Hematopoietic multipotent progenitor cell treated with erythropoietin and hydrocortisone succinate and interleukin-3 and kit ligand, for 6 days (in vitro differentiated cells): Measurements from ENCODE around the gene UNC5A.
A peak's percentile ranks its signal among the peaks of the same experiment; 100 is the strongest.

Experiments used
- DNase-seq: peaks from one replicate; pipeline ENCODE4 v3.0.0-alpha.2; 2015

Gene UNC5A

DNA sequence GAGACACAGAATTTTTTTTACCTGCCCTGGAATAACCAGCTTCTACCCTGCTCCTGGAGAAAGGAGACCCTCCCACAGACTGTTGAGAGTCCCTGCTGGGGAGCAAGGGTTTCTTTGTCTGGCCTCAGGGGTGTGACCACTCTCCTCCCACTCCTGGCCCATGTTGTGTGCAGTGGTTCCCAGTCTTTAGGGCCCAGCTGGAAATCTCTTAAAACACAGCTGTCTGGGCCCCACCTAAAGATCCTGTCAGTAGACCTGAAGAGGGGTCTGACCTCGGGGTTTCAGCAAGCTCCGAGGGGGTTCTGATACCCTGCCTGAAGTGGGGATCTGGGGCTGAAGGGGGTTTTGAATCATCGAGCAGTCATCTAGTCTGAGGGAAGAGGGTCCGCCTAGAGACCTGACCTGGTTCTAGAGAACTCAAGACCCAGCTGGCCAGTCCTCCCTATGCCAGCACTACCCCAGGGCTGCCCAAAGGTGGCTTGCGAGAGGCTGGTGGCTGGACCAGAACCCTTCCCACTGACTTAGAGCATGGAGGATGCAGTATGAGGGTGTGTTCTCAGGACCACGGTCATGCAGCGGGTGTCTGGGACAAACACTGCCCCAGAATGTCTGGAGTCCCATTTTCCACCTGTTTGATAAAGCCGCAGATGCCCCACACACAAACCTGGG is 8.1 kb upstream of the UNC5A start:
- DNase-seq: no peak

DNA sequence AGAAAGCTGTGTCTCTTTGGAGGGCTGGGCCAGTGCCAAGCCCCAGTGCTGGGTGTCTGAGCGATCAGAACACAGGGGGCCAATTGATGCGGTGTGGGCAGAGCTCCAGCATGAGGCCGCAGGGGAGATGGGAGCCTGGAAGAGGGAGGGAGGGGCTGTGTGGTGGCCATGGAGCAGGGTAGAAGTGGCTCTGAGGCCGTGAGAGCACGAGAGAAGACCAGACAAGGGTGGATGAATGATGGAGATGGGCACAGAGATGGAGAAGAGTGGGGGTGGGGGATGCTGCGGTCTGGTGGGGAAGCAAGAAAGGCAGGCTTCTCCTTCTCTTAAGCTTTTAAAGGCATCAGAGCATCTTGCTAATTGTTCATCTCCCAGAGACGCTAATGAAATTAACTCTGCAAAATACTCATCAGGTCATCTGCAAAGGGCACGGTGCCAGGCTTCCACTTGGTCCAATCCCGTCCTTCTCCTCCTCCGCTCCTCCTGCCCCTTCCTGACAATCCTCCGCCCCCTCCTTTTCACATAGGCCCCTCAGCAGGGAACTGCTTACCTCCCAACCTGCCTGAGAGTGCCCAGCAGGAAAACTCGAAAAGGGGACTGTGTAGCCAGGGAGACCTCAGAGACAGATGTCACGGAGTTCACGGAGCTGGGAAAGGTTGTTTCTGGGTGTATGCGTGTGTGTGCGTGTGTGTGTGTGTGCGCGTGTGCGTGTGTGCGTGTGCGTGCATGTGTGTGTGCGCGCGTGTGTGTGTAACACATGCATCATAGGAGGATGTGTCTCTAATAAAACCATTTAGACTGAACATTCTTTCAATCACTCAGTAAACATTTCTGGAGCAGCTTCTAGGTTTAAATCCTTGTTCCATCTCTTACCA is 7.1 kb upstream of the UNC5A start:
- no peak for DNase-seq

DNA sequence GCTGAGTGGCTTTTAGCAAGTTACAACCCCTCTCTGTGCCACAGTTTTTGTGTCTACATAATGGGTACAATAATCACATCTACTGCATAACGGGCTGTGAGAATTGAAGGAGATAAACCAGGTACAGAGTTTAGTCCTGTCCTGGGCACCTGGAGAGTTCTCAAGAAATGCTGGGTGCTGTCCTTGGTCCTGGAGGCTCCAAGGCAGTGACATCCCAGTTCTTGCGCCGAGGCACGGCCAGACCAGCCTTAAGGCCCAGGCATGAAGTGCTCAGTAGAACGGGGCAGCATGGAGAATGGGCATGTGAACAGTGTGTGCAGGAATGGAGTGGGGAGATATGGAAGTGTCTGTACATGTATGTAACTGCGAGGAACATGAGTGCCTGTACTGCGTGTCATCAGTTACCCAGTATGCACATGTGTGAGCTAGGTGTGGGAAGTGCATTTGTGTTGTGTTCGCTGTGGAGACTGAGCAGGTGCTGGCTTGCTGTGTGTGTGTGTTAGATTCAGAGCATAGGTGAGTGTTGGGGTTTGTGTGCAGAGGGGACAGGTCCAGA is 6.3 kb upstream of the UNC5A start:
- peak; percentile 61 for DNase-seq

DNA sequence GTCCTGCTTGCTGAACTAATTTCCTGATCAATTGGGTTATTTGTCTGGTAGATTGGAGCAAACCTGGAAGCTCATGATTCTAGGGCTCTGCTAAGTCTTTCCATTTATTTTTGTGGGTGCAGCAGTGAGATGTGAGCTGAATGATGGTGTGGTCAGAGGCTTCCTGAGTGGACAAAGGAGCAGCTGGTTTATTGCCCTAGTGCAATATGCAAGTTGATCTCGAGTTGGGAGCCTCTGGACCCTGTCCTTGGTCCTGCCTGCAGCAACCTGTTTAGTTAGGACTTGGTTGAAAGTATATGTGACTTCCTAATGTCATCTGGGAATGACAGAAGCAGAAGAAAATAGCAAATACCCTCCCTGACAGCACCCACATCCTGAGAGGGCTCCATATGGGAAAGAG is 4.2 kb upstream of the UNC5A start:
- no peak for DNase-seq

DNA sequence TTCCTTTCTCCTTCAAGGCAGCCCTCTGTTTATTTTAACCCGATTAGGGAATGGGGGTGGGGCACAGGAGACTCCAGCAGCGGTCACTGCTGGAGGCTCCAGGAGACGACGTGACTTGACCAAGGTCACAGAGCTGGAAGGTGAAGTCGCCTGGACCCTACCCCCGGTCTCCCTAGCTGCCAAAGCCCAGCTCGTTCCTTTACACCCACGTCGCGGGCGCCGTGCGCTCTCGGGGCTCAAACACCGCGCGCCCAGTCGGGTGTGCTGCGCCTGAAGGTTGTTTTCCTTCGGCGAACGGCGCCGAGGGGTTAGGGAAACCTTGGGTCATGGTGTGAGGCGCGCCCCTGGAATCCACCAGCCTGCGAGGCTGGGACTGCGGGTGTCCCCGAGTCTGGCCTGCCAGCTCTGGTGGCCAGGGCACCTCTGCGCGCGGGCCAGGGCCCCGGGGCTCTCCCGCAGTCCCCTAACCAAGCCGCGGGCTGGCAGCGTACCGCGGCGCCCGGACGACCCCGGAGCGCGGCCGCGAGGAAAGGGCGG is 747 bp upstream of the UNC5A start:
- DNase-seq: no peak

DNA sequence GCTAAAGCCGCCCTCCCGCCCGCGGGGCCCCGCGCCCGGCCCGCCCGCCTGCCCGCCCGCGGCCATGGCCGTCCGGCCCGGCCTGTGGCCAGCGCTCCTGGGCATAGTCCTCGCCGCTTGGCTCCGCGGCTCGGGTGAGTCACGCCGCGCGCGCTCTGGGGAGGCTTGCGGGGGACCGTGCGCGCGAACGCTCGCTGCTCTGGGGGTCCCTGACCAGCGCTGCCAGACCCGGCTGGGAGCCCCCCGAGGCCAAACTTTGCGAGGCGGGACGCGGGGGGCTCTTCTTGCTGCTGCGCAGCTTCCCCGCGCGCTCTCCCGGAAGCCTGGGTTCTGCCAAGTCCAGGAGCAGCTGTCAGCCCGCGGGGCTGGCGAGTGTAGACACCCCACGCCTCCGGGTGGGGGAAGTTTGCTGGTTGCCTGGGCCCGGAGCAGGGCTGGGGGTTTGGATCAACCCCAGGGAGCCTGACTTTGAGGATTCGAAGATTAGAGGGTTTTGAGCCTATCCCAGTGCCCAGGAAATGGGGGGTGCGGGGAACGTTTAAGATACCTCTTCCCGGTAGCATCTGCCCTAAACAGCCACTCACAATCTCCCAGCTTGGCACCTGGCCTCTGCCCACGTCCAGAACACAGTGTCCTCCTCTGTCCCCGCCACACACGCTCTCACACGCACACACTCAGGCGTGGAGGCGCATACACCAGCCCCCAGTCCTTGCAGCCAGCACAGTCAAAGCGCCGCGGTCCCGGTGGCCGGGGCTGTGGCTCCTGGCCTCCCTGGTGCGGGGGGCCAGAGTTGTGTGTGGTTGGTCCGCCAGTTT is 535 bp downstream of the UNC5A start:
- no peak for DNase-seq

DNA sequence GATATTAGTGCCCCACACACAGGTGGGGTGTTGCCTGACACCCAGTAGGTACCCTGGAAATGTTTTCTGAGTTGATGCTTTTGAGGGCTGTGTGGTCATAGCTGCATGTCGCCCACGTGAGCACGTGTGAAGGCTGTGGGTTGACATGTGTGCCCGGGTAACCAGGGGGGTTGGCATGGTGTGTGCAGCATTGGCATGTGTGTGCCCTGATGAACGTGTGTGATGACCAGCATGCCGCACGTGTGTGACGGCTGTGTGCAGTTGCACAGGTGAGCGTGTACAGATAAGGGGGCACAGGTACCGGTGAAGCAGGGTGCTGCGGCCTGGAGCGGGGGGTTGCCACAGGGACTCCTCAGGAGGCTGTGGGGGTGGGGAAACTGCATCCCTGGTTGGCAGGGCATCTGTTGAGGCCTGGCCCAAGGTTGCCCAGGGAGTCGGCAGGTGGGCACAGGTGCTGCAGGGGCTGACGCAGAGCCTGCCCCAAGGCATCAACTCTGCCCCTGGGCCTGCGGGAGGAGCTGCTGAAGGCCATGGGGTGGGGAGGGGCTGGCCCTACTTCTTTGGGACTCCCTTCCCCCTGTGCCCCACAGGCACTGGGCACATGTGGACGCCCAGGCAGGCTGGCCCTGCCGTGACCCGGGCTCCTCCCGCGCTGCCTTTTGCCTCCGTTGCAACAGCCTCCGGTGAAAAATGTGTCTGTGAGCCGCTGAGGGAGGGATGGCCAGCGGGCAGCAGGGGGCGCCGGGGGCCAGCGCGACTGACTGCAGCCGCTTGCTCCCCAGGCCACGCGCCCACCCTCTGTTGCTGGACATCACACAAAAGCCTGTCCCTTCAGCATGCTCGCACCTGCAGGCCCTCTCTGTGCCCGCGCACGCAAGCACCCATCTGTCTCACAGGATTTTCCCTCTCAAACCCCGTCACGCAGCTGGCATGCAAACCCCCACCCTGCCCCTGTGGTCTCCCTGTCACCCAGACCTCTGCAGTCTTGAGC is 2.2 kb downstream of the UNC5A start:
- DNase-seq: peak; percentile 59

DNA sequence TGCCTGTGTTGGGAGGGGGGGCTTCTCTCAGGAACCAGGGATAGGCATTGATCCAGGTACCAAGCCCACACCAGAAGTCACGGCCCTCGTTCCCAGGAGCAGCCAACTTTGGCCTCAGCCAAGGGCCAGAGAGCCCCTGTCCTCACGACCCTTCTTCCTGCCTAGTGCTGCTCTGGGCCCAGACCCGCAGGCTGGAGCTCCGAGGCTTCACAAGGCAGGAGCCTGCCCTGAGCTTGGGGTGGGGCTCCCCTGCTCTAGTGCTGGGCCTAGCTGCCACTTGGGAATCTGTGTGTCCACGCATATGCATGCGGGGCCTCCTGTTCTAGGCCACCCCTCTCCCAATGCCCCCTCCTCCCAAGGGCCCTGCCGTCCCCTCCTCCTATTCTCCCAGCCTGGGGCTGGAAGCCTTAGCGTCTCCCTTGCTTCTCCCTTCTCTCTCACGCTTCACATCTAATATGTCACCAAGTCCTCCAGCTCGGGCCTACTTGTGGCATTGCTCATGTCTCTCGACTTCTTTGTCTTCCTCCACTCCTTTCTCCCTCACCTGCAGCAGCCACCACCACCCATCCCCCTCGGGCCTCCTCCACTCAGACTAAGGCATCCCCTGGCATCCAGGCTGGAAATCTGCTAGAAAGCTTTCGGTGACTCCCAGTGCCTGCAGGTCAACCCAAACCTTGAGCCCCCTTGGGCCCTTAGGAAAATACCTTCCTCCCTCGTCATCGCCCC is 3.4 kb downstream of the UNC5A start:
- DNase-seq: no peak

DNA sequence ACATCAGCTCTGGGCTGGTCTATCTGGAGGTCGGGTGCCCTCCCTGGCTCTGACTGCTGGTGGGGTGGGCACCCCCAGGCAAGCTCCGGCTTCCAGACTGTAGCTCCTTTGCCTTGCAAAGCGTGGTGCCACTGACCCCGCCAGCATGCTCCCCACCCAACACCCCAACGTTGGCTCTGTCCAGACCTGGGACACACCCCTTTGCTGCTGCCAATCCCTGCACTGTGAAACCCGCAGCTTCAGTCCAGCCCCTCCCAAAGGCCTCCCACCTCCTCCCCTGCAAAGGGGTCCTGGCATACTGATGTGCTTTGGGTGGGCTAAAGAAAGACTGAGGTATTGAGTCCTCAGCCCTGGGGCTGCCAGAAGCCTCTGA is 3.9 kb downstream of the UNC5A start:
- DNase-seq: no peak

DNA sequence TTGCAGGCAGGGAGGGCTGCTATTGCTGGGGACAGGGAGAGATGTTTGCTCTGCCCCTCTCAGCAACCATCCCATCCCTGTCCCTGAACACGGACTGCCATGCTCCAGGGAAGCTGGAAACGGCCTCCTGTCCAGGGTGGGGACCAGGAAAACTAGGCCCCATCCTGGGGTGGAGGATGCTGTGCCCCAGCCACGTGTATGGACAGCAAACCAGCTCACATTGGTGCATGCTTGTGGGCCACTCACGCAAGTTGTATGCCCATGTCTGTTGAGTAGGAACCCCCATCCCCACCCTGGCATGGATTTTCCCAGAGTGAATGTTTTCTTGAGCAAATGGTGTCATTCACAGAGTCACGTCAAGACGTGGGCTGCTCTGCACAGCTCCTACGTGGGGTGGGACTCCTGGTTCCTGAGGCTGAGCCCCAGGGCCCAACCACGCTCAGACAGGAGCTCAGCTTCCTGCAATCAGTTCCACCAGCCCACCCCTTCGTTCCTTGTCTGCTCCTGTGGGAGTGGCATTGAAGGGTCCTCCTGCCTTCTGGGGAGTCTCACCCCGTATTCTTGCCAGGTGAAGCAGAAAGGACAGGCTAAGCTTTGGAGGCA is 4.6 kb downstream of the UNC5A start:
- no peak for DNase-seq

DNA sequence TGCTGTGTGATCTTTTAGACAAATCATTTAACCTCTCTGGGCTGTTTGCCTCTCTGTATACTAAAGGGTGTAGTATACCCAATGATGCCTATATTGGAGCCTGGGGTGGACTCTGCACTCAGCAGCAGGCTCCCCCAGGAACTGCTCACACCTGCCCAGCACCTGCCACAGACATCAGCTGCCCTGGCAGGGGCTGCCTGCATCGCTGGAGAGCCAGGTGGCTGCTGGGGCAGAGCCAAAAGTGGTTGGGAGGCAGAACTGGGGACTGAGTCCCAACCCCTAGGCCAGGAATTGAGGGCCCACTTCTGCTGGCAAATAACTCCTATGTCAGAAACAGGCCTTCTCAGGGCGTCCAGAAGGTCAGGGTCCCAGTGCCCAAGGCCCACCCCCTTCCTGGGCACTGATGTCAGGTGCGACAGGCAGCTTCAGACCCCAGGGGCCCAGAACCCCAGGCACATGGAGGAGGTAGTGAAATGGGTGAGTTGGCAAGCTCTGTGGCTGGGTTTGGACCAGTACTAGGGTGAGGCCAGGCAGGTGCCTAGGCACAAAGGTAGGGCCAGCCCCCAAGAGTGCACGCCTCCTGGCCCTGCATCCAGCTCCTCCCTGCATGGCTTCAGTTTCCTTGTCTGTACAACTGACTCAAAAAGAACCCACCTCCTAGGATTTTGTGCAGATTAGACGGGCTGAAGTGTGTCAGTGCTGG is 5.8 kb downstream of the UNC5A start:
- no peak for DNase-seq

DNA sequence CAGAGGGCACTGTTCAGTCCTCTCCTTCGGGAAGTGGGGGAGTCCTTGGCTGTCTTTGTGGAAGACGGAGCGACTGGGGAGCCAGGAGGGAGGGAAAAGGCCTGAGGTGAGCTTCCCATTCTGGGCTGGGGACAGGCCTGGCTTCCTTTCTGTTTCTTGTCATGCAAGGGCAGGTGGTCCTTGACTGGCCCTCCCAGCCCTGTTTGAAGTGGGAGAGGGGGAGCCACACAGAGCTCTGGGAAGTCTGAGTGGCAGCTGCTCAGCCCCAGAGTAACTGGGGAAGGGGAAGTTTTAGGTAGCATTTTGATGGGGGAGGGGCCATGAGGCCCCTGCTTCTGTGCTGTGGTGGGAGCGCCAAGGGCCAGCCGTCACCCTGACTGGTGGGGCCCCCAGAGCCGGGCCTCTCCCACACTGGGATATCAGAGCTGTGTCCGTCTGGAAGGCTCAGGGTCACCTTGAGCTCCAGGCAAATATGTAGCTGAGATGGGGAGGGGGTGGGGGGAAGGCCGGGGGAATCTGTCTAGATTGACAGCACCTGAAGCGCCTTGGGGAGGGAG is 6.5 kb downstream of the UNC5A start:
- DNase-seq: no peak

DNA sequence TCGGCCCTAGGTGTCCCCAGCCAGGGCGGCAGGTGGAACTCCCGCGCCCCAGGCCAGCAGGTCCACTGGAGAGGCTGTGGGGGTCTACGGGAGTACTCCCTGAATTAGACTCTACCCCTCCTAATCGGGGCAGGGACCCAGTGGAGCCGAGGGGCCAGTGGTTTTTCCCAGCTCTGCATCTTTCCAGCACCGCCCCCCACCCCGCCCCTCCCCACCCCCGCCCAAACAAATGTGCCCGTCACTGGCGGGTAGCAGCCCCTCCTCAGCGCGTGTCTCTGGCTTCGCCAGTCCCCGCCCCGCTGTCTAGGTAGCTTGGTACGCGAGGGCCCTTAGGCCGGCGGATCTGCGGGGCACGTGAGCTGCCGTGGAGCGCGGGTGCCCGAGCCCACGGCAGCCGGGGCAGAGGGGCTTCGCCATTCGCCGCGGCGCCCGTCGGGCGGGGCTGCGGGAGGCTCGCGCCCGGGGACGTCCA is 7.0 kb downstream of the UNC5A start:
- DNase-seq: no peak

DNA sequence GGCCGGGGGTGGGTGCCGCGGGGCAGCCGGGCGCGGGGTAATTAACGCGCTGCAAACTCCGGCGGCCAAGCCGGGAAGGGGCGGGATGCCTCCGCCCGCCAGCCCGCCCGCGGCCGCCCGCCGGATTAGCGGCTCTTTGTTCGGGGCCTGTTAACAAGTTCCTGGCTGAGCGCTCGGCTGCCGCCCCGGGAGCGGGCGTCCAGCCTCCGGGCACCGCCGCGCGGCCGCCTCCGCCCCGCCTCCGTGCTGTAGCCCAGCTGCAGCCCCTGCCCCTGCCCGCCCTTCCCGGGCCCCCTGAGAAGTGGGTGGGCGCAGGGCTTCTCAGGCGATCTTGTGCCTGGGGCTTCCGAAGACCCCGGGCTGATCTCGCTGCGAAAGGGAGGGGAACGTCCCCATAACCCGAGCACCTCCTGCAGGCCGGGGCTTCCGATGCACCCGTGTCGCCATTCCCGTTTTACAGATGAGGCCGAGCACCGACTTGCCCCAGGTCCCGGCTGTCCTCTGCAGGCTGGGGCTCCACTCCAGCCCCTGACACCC is 7.5 kb downstream of the UNC5A start:
- peak; percentile 51 for DNase-seq

DNA sequence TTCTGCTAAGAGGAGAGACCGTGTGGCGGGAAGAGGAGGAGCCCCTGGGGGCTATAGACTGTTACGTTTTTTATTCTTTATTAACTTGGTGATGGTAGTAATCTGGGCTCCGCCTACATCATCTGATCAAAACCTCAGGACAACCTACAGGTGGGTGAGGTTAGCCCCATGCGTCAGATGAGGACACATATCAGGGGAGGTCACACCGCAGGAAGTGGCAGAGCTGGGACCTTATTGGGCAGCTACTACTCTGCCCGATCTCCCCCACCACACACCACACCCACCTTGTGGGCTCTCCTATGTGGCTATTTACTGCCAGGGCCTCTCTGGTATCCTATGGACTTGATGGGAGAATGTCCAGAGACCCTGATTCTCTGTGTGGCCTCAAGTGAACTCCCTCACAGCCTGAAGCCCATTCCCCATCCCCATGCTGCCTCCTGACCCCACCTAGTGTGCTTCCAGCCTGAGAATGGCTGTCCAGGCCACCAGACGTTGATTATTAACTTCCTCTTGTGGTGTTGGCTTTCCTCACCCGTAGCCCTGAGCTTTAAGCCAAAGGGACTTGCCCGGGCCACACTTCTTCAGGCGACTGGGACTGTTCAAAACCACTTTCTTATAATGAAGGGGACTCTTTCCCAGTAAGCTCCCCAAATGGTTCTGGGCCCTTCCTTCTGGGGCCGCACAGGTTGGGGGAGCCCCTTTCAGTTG is 8.2 kb downstream of the UNC5A start:
- DNase-seq: no peak

DNA sequence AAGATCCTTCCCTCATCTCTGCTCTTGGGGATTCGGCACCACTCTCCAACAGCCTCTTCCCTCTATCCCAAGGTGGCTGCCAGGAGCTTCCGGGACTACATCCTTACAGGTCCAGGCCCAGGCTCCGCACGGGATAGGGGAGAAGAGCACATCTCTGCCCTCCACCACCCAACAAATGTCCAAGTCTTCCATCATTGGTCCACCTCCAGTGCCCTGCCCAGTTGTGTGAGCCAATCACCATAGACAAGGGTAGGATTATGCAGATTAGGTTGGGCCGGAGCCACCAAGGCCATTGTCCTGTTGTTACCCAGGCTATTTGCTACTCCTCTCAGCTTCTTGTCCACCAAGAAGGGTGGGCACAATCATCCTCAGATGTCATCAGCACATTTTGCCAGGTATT is 9.1 kb downstream of the UNC5A start:
- DNase-seq: no peak

DNA sequence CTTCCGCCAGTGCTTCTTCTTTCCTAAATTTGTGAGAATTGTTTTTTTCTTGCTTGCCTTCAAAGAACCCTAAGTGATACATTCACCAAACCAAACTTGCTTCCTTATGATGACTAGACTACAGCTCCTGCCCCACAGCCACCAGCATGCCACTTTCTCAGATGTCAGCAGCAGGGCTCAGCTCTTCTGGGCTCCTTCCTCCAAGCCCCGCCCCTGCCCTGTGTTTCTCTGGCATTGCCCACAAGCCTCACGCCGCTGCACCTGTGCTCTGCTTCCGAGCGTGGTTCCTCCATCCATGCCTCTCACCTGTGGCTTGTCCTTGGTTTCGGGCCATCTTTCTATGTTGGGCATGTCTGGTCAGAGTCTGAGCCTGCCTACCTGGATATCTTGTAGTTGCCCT is 10.6 kb downstream of the UNC5A start:
- no peak for DNase-seq

DNA sequence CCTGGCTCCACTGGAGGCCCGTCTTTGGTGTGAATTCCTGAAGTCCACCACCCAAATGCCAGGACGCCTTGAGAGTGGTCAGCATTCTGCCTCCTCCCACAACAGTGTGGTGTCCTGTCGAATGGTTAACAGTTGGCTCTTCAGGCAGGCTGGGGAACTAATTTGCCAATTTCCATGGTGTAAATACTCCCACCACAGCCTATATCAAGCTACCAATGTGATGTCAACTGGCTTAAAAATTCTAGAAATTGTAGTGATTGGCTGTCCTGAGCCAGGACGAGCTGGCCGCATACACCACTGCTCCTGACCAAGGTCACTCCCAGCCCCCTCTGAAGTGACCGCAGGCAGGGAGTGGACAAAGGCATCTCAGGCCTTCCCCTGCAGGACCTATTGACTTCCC is 11.1 kb downstream of the UNC5A start:
- no peak for DNase-seq
